Activated gamma-delta T cell treated with Interleukin-2 at 50 U/mL for 16 hours (primary cell): ENCODE measurements around the gene GLT1D1.

Experiments used
- DNase-seq: peaks from one replicate; pipeline ENCODE4 v3.0.0-alpha.2; 2020

GLT1D1 gene

DNA sequence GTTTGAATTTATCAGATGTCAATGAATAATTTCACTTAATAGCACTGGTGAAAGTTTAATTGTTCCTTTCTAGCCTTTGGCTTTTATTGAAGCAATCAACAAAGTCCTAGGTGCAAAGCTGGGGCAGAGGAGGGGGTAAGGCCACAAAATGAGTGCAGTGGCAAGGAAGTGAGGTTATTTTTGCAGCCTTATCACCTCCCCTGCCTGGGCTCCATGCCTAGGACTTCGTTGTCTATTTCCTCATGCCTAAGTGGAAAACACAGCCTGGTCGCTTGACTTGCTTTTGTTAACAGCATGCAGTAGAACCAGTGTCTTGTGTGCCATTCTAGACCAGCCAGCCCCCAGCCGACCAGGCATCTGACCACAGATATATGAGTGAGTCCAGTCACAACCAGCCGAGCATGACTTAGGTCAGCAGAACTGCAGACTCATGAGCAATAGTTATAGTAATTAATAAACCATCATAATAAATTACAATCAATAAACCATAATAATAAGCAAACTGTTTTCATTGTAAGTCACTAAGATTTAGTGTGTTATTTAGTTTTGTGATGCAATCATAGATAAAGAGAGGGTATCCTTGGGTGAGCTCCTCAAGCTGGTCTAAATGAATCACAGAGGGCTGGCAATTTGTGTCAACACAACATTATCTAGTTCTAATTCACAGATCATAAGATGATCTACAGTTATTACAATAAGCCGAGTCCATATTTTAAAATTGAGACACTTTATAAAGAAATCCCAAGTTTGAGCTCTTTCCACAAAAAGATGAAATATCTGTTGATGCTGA lies 156.8 kb downstream of the GLT1D1 start:
- no peak for DNase-seq

DNA sequence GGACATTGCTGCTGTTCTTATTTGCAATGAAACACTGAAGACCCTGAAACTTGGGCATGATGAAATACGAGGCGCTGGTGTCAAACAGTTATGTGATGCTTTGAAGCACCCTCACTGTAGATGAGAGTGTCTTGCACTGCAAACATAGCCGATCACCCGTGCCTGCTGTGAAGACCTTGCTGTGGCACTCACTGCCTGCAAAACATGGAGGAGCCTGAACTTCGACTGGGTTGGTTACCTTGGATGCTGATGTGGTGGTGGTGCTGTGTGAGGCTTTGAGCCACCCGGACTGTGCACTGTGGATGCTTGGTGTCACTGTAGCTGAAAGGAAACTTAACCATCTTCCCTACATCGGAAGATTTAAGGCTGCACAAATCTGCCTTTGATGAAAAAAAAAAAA lies 162.9 kb downstream of the GLT1D1 start:
- no peak for DNase-seq

GRCh38 chr12:129025055-129025454 lies 171.8 kb downstream of the GLT1D1 start:
- no peak for DNase-seq

DNA sequence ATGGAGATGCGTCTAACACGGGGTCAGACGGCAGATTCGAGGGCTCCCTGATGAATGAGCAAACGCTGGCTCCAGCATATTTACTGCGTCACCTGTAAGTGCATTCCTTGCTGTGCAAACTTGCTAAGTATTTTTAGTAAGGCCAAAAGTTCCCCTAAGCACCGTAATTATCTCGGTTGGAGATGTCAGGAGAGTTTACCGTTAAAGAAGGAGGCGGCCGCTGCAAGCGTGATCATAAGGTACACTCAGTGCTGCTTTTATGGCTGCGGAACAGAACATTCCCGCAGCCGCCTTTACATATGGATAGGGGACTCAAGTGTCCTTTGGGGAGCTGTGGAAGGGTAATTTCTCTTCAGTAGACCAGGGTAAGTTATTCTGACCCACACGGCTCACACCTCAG lies 175.6 kb downstream of the GLT1D1 start:
- no peak for DNase-seq
